Measurements from ENCODE around the gene GNMT.
"Not testable (repeated sequence)": the region's sequence is repeated elsewhere in the genome, so short reads cannot be mapped to it uniquely, and the experiment has no call there.

GNMT gene

DNA sequence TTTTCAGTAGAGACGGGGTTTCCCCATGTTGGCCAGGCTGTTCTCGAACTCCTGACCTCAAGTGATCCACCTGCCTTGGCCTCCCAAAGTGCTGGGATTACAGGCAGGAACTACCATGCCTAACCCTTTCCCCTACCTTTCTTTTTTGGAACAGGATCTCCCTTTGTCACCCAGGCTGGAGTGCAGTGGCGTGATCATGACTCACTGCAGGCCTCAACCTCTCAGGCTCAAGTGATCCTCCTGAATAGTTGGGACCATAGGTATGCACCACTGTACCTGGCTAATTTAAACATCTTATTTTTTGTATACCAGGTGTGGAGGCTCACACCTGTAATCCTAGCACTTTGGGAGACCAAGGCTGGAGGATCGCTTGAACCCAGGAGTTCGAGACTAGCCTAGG is 19.2 kb upstream of the GNMT start:
- not testable (repeated sequence) for DNase-seq (ENCODE audit: low spot score)

DNA sequence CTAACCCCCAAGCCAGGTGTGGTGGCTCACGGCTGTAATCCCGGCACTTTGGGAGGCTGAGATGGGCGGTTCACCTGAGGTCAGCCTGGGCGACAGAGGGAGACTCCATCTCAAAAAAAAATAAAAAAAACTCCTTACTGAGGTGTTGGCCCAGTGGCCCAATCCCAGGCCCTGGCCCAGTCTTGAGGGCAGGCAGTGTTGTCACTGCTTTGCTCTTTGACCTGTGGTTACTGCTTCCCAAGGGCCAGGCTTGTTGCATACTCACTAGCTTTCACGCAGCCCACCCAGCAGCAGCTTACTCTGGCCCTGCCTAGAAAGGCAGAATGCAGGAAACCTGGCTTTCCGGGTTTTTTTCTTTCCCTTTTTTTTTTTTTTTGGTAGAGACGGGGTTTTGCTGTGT is 18.1 kb upstream of the GNMT start:
- no peak for DNase-seq (ENCODE audit: low spot score)

GRCh38 chr6:42947950-42948349 is 12.6 kb upstream of the GNMT start:
- DNase-seq (ENCODE audit: low spot score): peak; percentile 50

- no peak for DNase-seq (ENCODE audit: low spot score)
These were observed 8.2 kb upstream of the GNMT start for GRCh38 chr6:42952389-42952788.

GRCh38 chr6:42954405-42954804 is 6.1 kb upstream of the GNMT start:
- not testable (repeated sequence) for DNase-seq (ENCODE audit: low spot score)

DNA sequence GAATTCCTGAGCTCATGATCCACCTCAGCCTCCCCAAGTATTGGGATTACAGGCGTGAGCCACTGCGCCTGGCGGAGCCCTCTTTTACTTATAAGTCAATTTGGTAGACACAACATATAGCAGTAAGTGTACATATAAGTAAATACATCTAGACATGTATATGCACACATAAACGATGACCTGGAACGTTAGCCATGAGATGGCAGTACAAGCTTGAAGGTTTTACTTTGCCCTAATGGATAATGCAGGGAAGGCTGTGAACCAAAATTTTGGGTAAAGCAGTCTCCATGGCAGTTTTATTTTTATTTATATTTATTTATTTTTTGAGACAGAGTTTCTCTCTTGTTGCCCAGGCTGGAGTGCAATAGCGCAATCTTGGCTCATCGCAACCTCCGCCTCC is 2.4 kb upstream of the GNMT start:
- DNase-seq (ENCODE audit: low spot score): no peak

- no peak for DNase-seq (ENCODE audit: low spot score)
These were observed 674 bp upstream of the GNMT start for GRCh38 chr6:42959917-42960242.

- DNase-seq (ENCODE audit: low spot score): no peak
These were observed 491 bp downstream of the GNMT start for GRCh38 chr6:42961020-42961470.

GRCh38 chr6:42962096-42962495 is 1.5 kb downstream of the GNMT start:
- DNase-seq (ENCODE audit: low spot score): no peak

DNA sequence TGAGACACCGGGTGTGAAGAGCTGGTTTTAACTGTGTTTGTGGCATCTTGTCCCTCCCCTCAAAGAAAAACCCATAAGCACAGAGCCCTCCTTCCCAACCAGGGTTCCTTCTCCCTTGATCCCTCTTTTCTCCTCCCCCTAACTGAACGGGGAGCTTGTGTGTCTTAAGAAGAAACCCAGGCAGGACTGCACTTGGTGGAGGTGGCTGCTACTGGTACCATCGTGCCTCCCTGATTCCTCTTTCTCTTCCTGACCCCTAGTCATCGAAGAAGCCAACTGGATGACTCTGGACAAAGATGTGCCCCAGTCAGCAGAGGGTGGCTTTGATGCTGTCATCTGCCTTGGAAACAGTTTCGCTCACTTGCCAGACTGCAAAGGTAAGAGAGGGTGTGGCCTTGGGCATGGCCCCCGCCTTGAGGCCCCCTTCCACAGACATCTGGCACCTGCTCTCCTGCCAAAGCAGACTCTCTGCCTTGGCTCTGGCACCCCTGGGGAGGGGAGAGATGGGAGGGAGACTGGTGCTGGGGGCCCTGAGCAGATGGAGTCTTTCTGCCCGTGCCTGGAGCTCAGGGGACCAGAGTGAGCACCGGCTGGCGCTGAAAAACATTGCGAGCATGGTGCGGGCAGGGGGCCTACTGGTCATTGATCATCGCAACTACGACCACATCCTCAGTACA is 2.1 kb downstream of the GNMT start:
- no peak for DNase-seq (ENCODE audit: low spot score)

DNA sequence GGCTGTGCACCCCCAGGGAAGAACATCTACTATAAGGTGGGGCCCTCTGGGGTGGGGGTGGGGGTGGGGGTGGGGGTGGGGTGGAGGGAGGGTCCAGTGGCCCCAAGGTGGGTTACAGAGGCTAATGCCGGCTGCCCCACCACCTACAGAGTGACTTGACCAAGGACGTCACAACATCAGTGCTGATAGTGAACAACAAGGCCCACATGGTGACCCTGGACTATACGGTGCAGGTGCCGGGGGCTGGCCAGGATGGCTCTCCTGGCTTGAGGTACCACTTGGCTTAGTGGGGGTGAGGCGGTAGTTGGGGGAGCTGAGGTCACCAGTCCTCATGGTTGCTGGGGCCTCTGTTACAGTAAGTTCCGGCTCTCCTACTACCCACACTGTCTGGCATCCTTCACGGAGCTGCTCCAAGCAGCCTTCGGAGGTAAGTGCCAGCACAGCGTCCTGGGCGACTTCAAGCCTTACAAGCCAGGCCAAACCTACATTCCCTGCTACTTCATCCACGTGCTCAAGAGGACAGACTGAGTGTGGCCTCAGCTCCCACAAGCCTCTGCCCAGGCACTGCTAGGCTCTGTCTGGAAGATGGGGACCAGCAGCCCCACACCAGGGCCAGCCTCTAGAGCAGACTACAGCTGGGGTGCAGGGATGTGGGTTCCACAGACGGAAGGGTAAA is 2.8 kb downstream of the GNMT start:
- DNase-seq (ENCODE audit: low spot score): no peak

- peak; percentile 49 for DNase-seq (ENCODE audit: low spot score)
These were observed 3.5 kb downstream of the GNMT start for GRCh38 chr6:42963855-42964605.

DNA sequence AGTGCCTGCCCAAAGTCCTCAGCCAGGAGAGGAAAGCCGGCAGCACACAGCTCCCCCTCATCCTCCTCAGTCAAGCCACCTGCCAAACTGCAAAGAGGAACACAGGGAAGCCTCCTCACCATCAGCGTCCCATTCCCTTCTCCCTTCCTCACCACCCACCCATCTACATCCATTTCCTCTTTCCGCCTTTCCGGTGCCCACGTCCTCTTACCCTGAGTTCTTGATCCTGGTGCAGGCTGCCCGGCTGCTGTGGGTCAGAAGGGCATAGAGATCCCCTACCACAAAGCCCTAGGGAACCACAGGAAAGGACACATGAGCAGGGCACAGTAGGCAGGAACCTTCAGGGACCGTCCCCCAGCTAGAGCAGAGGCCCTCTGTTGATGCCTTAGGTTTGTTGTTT is 6.0 kb downstream of the GNMT start:
- DNase-seq (ENCODE audit: low spot score): no peak

GRCh38 chr6:42967228-42967627 is 6.7 kb downstream of the GNMT start:
- DNase-seq (ENCODE audit: low spot score): no peak

- DNase-seq (ENCODE audit: low spot score): no peak
These were observed 7.7 kb downstream of the GNMT start for GRCh38 chr6:42968126-42968701.

DNA sequence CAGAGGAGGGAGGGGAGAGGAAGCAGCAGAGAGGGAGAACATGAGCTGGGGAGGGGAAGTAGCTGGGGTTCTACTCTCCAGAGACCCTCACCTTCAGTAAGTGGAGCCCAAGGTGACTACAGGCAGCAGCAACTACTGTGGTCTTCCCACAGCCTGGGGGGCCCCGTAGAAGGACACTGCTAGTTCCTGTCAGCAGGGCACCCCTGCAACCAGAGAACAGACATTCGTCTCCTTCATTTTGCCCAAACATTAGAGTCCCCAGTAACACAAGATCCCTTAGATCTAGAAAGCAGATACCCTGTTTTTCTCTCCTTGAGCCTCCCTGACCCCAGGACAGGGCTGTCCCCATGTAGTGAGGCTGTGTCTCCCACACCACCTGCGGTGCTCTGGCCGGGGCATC is 8.2 kb downstream of the GNMT start:
- DNase-seq (ENCODE audit: low spot score): no peak

DNA sequence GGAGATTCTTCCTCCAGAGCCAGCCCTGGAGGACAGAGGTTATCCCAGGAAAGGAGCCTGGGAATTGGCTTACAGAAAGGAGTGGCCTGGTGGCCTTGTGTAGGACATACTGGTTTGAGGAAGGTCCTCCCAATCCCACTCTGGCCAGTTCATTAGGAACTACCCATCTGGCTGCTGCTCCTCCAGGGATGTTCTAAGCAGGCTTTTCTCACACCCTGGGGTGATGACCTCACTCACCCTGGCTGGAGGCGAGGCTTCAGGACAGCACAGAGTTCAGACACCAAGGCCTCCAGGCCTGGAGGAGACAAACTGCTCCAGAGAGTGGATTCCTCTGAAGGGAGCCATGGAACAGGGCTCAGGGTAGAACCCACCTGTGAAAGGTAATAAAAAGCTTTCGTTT is 8.9 kb downstream of the GNMT start:
- DNase-seq (ENCODE audit: low spot score): no peak

DNA sequence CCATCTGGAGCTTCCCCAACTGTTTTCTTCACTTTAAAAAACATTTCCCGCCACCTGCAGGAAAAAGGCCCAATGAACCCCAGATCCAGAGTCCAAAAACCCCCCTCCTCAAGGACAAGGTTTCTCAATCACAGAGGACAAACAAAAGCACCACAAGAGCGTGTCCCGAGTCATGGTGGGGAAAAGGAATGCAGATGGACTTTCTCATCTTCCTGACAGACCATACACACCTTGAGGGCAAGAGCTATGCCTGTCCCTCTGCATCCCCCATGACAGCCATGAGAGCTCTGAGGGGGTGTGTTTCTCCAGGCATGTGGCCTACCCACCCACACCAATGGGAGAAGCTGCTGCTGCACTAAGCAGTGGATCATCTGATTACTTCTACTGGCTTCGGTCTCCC is 9.4 kb downstream of the GNMT start:
- no peak for DNase-seq (ENCODE audit: low spot score)

- peak; percentile 35 for DNase-seq (ENCODE audit: low spot score)
These were observed 10.5 kb downstream of the GNMT start for GRCh38 chr6:42970871-42971612.

- DNase-seq (ENCODE audit: low spot score): no peak
These were observed 11.3 kb downstream of the GNMT start for GRCh38 chr6:42971746-42972327.

DNA sequence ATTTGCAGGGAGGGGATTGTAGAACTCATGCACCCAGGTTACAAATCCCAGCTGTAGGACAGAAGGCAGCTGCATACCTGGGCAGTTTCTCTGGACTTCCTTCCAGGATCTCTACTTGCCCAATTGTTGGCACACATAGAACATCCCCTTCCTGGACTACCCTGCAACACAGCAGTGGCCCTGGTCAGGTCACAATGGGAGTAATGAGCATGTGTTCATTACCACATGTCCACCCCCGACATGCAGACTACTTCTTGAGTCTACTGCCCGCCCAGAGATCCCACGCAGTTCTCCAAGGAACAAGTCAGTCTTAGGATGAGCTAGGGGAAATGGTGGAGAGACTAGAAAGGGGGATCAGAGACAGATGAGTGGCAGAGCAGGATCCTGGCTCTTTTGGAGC is 13.4 kb downstream of the GNMT start:
- DNase-seq (ENCODE audit: low spot score): no peak

All from GM03348 (cell line).